ENCODE measurements around the gene SEPTIN2.
"Not testable (repeated sequence)": the region's sequence is repeated elsewhere in the genome, so short reads cannot be mapped to it uniquely, and the experiment has no call there.

The SEPTIN2 gene

GRCh38 chr2:241312082-241312481 is 3.6 kb upstream of the SEPTIN2 start:
- DNase-seq (ENCODE audit: extremely low read depth in 1 of 2, low read depth in 1 of 2): no peak

- DNase-seq (ENCODE audit: extremely low read depth in 1 of 2, low read depth in 1 of 2): no peak
These were observed 2.1 kb upstream of the SEPTIN2 start for GRCh38 chr2:241313543-241314095.

- DNase-seq (ENCODE audit: extremely low read depth in 1 of 2, low read depth in 1 of 2): peak in 1 of 2 donors; percentile 10
These were observed 1.3 kb upstream of the SEPTIN2 start for GRCh38 chr2:241314226-241315092.

- DNase-seq (ENCODE audit: extremely low read depth in 1 of 2, low read depth in 1 of 2): peak; percentile 100
These were observed 439 bp upstream of the SEPTIN2 start, which contains the start of gene HDLBP for GRCh38 chr2:241315093-241315878. Gene HDLBP, minus strand, starts transcription at chr2:241315672. Its CDS starts 48,803 bp downstream, at chr2:241266869.

GRCh38 chr2:241316825-241317224 is 1.1 kb downstream of the SEPTIN2 start:
- DNase-seq (ENCODE audit: extremely low read depth in 1 of 2, low read depth in 1 of 2): no peak

GRCh38 chr2:241317391-241317790 is 1.7 kb downstream of the SEPTIN2 start:
- DNase-seq (ENCODE audit: extremely low read depth in 1 of 2, low read depth in 1 of 2): no peak

GRCh38 chr2:241318830-241319229 is 3.1 kb downstream of the SEPTIN2 start:
- DNase-seq (ENCODE audit: extremely low read depth in 1 of 2, low read depth in 1 of 2): not testable (repeated sequence)

GRCh38 chr2:241320394-241320793 is 4.7 kb downstream of the SEPTIN2 start:
- no peak for DNase-seq (ENCODE audit: extremely low read depth in 1 of 2, low read depth in 1 of 2)

GRCh38 chr2:241321033-241321432 is 5.3 kb downstream of the SEPTIN2 start:
- no peak for DNase-seq (ENCODE audit: extremely low read depth in 1 of 2, low read depth in 1 of 2)

- DNase-seq (ENCODE audit: extremely low read depth in 1 of 2, low read depth in 1 of 2): no peak
These were observed 6.2 kb downstream of the SEPTIN2 start for GRCh38 chr2:241321886-241322285.

- no peak for DNase-seq (ENCODE audit: extremely low read depth in 1 of 2, low read depth in 1 of 2)
These were observed 8.1 kb downstream of the SEPTIN2 start for GRCh38 chr2:241323778-241324177.

- DNase-seq (ENCODE audit: extremely low read depth in 1 of 2, low read depth in 1 of 2): no peak
These were observed 9.1 kb downstream of the SEPTIN2 start for GRCh38 chr2:241324775-241325174.

- no peak for DNase-seq (ENCODE audit: extremely low read depth in 1 of 2, low read depth in 1 of 2)
These were observed 9.5 kb downstream of the SEPTIN2 start for GRCh38 chr2:241325257-241325656.

- DNase-seq (ENCODE audit: extremely low read depth in 1 of 2, low read depth in 1 of 2): no peak
These were observed 14.2 kb downstream of the SEPTIN2 start for GRCh38 chr2:241329669-241330615.

- no peak for DNase-seq (ENCODE audit: extremely low read depth in 1 of 2, low read depth in 1 of 2)
These were observed 14.9 kb downstream of the SEPTIN2 start for GRCh38 chr2:241330616-241330981.

- no peak for DNase-seq (ENCODE audit: extremely low read depth in 1 of 2, low read depth in 1 of 2)
These were observed 19.1 kb downstream of the SEPTIN2 start for GRCh38 chr2:241334813-241335212.

- no peak for DNase-seq (ENCODE audit: extremely low read depth in 1 of 2, low read depth in 1 of 2)
These were observed 24.3 kb downstream of the SEPTIN2 start for GRCh38 chr2:241339839-241340630.

GRCh38 chr2:241340631-241341163 is 25.0 kb downstream of the SEPTIN2 start:
- no peak for DNase-seq (ENCODE audit: extremely low read depth in 1 of 2, low read depth in 1 of 2)

GRCh38 chr2:241344925-241345651 is 29.4 kb downstream of the SEPTIN2 start:
- DNase-seq (ENCODE audit: extremely low read depth in 1 of 2, low read depth in 1 of 2): no peak

All from activated CD8-positive, alpha-beta memory T cell treated with anti-CD3 and anti-CD28 coated beads for 1 hour (primary cell).